ENCODE results near the gene MPHOSPH9.

GRCh38 chr12:123227581-123228258 is 5.2 kb downstream of the MPHOSPH9 start:
- no peak for TF ChIP-seq CTCF (conservative IDR thresholded peaks at IDR 0.05; ENCODE audit: low read depth, low read length)
- no peak for TF ChIP-seq POLR2A (IDR thresholded peaks at IDR 0.05; ENCODE audit: low read depth, low read length)
- no peak for TF ChIP-seq BHLHE40 (IDR thresholded peaks at IDR 0.05; ENCODE audit: low read depth, low read length)
- no peak for TF ChIP-seq MAFK (IDR thresholded peaks at IDR 0.05; ENCODE audit: low read depth, low read length)

Data from IMR-90 (cell line).